Fibroblast of upper back skin (primary cell): ENCODE results near the gene CDH12.
"Not testable (repeated sequence)": the region's sequence is repeated elsewhere in the genome, so short reads cannot be mapped to it uniquely, and the experiment has no call there.

Experiments
- DNase-seq: peaks from one replicate; pipeline ENCODE4 v3.0.0-alpha.2; 2013

CDH12 gene

DNA sequence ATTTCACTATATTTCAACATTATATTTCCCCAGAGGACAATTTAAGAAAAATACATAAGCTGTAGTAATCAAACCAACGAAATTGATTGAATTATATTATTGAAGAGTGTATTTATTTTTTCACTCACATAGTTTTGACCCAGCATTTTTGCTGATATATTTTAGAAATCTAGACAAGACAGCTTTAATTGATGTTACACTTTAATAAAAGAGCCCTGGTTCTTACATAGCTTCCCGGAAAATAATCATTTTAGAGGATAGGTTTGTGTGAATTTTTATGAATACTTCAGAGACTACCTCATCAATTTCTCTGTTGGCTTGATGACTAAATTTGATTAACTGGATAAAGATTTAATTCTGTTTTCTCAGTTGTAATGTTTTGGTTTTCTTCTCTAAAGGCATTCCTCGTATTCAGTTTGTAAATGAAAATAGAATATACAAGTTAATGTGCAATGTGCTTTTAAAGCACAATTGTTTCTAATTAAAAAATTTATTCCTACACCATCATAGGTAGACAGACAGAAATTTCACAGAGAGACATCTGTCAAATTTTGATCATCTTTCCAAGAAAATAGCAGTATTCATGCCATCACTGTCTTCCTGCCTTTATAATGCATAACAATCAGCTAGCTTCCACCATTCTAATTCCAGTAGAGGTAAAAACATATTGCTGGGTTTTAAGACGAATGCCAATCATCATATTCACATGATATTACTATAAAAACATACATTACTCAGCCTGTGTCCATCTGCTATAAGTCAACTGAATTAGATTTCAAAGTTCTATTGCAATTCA lies 441.4 kb downstream of the CDH12 start:
- DNase-seq: no peak

DNA sequence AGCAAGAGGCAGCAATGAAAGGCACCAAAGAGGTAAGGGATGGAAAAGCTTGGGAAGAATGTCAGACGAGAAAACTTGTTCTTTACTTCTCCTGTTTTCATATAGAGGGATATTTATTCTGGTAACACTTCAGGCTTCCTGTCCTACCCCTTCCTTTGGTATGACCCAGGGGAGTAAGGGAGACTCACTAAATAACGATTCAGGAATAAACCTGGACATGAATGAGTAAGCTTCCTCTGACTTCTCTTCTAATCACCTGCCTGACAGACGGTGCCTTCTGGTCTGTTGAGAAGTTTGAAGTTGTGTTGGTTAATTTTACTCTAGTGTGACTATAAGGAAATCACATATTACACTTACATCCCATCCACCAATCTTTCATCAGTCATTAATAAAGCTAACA lies 461.2 kb downstream of the CDH12 start:
- DNase-seq: no peak

DNA sequence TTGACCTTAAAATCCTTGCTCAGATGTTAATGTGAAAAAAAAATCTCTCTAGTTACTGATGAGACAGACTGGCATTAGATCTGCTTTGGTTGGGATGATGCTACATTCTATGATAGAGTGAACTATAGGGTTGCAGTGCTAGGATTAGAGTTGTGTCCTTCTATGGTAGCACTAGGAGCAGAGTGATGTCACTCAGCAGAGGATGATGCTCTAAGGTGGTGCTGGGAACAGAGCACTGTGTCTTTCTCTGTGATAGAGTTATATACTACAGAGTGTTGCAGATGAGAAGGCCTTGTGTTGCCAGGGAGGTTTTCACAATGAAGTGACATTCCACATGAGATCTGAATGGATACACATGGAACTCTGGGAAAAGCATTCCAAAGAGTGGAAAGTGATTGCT lies 462.3 kb downstream of the CDH12 start:
- no peak for DNase-seq

DNA sequence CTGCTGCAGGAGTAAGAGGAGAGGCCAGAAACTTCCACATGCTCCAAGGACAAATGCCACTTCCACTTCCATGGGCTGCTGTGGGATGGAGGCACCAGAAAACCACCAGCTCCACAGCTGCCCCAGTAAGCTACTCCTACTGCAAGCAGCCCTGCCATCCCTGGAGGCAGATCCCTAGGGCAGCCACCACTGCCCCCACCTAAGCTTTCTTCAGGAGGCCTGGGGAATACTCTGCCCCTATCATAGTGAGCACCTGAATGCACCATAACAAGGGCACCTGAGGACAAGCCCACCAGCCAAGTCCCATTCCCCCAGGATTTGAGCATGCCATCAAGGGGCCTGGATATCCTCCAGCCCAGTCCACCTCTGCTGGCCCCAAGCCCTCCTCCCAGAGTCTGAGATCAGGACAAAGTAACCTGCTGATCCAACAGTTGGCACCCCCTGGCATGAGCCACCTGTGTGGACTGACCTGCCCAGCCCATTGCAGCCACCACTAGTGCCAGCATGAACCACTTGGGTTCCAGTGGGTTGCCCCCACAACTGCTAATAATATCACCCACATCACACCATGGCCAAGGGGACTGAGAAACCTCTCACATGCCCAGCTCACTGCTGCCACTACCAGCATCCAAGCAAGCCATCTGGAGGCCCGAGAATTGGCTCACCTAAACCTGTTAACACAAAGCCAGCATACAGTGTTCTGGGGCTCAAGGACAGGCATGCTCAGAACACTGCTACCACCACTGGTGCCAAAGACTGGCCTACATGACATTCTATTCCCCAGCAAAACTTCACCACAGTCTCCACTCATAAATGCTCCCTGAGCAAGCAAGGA lies 480.1 kb downstream of the CDH12 start:
- no peak for DNase-seq

DNA sequence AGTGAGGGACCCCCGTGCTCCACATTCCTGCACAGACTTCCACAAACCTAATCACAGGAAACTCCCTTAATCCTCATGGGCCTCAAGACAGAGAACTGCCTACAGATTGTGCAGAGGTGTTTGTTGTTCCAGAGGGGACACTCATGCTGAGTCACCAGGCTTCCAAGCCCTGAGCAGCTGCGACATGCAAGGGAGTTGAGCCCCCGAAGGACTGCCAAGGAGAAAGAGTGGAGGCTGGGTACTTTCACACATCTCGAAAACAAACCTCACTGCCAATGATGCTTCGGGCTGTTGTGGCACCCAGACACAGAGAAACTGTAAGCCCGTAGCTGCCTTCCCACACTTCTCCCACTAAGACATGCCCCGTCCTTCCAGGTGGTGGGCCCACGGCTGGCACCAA lies 480.8 kb downstream of the CDH12 start:
- DNase-seq: peak; percentile 51

DNA sequence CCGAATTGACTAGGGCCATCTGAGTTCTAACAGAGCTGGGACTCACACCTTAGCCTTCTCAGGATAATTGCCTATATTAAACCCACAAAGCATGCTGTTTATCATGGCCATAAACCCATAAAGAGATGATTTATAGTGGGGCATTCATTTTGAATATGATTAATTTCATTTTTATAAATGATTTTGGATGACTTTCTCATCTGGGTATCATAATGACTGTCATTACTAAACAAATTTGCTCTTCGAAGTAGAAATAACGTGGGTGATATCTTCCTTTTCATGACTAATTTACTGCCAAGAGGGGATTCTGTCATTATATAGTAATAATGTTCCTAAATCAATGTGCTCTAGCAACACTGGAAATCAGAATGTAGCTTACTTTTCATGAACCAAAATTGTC lies 498.2 kb downstream of the CDH12 start:
- DNase-seq: no peak

DNA sequence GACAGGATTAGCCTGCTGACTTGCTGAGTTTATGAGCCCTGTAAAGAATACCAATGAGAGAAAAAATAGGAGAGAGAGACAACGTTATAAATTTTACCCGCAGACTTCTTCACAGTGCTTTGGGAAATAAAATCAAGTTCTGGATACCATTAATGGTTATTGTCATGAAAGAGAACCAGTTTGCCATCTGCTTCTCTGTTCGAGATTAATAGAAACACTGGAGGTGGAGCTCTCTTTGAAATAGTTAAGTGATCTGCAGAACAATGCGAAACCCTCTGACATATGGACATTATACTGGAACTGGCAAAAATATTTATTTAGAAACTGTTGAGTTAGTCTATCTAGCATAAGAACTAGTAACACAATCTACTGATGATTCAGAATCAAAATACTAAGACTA lies 500.7 kb downstream of the CDH12 start:
- no peak for DNase-seq

DNA sequence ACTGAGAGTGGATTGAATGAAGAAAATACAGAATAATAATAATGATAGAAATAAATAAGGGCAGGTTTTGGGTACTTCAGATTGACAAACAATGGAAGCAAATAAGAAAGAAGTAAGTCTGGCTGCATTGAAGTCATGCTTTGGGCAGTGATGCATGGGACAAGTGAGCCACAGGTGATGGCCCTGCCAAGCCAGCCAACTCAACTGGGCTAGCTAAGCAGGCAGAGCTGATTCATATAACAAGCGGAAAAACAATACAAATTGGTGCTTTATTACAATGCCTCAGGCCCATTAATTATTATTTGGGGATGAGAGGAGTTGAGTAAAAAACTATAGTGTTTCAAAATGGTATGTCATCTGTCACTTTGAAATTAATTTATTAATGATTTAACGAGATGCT lies 502.0 kb downstream of the CDH12 start:
- DNase-seq: no peak

DNA sequence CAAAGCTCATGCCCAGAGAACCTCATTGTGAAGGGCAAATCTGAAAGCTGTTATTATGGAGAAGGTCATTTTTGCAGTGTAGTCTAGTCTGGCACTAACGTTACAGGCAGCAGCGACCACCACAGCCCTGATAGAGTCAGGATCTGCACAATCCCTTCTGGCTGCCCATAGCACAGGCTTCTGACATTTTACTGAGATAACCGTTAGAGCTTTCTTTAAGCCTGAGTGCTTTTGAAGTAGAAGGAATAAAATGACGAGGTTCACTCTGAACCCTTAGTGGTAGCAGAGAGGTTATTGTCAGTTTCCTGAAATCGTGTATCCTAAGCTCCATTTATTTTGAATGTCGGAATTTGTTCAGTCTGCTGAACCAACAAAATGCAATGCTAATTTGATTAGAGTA lies 505.1 kb downstream of the CDH12 start:
- DNase-seq: no peak

DNA sequence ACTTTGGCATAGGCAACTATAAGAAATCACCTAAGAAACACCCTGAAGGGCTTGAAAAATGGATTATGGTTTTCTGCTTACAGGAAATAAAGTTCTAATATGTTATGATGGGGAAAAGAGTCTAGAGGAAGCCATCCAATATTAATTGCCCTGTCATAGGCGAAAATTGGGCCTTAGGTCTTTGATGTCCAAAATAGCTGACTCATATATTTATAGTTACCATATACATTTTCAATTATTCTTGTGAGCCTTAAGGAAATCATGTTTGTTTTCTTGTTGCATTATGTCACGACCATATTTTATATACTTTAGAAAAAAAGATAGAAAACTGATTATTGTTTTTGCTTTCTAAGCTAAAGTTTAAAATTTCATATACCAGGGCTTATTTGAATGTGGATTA lies 509.1 kb downstream of the CDH12 start:
- no peak for DNase-seq

DNA sequence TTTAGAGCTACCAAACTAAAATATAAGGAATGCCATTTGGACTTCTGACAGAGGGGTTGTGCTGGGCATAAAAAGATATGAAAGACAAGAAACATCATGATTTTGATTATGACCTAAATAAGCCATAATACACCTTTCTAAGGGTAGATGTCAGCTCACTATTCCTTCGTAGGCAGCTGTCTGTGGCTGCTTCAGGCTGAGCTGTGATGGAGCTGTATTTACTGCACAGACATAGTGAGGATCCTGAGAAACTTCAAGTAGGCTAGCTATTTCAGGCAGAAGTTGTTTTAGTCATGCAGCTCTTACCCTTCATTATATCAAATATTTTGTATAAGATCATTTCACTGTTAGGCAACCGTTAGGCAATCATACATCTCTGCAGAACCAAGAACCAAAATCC lies 511.7 kb downstream of the CDH12 start:
- no peak for DNase-seq

DNA sequence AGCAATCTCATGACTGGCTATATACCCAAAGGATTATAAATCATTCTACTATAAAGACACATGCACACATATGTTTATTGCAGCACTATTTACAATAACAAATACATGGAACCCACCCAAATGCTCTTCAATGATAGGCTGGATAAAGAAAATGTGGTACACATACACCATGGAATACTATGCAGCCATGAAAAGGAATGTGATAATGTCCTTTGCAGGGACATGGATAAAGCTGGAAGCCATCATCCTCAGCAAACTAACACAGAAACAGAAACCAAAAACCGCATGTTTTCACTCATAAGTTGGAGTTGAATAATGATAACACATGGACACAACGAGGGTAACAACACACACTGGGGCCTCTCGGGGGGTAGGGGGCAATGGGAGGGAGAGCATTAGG lies 520.2 kb downstream of the CDH12 start:
- DNase-seq: not testable (repeated sequence)

DNA sequence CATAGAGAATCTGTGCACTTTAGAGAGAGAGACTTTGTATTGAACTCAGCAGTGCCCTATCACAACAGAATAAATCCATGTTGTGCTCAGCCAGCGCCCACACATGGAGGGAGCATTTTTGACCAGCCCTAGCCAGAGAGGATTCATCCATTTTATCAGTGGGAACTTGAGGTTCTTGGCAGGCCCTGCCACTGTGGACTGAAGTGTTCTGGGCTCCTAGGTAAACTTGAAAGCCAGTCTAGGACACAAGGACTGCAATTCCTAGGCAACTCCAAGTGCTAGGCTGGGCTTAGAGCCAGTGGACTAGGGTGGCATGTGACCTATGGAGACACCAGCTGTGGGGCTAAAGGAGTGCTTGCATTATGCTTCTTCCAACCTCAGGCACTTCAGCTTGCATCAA lies 523.5 kb downstream of the CDH12 start:
- DNase-seq: no peak

DNA sequence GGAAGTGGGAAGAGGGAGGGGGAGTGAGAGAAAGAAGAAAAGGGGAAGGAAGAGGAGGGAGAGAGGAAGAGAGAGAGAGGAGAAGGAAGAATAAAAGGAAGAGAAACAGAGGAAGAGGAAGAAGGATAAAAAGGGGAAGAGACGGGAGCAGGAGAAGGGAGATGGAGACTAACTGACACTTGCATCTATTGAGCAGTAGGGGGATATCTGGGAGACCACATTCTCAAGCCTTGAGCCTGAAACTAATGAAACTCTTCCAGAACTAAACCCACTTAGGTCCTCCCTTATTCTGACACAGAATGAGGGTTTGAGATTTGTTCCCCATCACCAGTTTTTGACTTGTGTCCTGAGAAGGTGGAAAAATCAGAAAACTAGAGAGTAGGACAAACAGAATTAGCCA lies 533.3 kb downstream of the CDH12 start:
- DNase-seq: no peak

DNA sequence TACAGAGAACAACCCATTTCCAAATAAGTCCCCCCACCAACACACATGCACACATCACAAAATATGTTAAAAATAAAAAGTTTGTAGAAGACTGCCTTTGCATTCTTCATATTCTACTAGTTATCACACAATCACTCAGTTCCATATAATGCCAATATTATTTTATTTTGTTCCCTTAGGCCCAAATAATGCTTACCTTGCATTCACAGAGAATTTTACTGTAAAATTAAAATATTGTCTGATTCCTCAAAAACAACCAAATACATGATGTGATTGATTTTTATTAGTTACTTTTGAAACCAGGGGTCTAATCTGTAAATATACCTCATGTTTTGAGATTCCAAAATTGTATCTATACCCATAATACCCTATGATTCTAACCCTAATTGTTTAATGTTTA lies 536.9 kb downstream of the CDH12 start:
- no peak for DNase-seq

DNA sequence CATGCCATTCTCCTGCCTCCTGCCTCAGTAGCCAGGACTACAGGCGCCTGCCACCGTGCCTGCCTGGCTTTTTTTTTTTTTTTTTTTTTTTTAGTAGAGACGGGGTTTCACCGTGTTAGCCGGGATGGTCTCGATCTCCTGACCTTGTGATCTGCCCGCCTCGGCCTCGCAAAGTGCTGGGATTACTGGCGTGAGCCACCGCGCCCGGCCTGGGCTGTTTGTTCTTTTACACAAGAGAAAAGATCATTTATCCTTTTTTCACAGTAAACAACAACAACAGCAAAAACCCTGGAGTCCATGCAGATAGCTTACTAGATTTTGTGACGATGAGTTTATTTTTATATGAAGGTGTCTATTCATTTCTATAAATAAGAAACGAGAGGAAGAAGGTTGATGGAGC lies 538.1 kb downstream of the CDH12 start:
- DNase-seq: not testable (repeated sequence)

DNA sequence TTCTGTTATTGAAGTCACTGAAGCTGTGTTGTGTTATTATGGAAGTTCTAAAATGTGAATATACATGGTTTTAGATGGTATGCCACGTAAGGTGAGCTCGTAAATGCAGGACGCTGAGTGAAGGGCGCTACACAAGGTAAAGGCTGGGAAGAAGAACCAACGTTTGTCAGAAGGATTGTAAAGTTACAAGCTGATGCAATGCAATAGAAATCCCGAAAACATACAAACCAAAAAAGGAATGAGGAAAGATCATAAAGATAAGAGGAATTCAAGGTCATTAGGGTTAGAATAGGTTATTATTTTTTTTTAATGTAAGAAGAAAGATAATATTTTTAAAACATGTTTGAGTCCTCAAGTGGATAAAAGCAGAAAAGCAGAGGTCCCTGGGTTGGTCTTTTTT lies 538.6 kb downstream of the CDH12 start:
- no peak for DNase-seq

DNA sequence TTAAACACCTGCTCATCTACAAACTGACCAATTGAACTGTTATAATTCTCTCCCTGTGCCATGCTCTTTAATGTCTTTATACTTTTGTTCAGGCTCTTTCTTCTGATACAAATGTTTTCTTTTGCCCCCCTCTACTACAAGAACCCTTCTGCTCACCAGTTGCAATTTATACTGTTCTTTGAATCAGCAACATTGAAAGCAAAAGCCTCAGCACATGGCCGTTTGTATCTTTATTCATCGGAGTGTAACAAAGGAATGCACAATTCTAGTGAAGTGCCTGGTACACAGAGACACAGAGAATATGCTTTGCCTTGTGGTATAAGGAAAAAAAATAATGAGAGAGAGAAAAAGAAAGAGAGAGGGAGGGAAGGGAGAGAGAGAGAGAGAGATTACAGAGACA lies 547.1 kb downstream of the CDH12 start:
- no peak for DNase-seq

DNA sequence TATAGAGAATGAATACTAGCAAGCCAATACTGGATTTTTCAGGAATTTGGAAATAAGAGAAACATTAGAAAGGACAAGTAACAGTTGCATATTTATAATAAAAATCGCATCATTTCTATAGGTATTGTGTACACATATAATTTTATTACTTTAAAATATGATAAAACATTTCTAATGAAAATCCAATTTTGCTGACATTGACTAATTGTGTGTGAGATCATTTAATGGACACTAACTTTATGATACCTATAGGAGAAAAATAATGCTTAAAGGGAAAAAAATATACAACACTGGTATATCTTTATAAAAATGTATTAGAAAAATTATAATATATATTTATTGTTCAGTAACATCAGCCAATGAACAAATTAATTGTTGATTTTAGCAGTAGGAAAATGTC lies 557.3 kb downstream of the CDH12 start:
- DNase-seq: no peak

DNA sequence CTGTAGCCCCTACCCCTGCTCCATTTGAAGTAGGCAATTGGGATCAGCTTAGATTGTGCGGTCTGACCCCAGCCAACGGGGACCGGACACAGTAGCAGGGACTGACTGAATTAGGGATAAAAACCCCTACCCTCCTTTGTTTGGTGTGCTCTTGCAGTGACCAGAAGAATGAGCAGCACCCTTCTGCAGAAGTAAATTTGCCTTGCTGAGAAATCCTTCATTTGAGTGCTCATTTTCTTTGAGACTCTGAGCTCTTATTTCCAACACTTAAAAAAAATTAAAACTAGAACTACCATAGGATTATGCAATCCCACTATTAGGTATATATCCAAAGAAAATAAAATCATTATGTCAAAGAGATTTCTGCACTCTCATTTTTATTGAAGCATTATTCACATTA lies 560.0 kb downstream of the CDH12 start:
- DNase-seq: no peak

DNA sequence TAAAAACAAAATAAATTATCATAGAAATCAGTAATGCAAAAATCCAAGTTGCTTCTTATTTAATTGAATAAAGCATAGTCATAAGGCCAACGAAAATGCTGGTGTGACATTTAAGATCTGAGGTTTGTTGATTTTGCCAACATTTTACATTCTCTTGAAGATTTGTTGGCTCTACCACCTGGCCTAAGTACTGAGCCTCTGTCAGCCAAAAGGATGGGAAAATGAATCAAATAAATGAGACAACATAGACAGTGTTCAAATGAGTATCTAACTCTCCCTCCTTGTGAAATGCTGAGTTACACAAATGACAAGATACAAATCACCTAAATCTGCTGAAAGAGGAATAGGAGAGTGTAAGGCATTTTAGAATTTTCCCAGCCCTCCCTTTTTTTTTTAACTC lies 575.0 kb downstream of the CDH12 start:
- DNase-seq: no peak

DNA sequence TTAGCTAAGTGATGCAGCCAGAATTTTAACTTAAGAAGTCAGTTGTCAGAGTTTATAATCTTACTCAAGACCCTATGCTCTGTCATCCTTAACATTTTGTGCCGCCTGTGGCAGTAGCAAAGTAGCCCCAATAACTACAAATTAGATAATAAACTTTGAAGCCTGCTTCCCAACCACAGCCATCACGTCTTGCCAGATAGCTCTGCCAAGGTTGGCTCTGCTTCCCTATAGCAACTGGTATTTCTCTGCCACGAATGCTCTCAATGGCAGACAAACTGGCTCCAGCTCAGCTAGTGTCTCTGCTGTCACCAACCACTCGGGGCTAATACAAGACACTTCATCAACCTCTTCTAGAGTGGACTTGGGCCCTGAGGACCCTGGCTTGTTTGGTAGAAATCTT lies 576.1 kb downstream of the CDH12 start:
- DNase-seq: no peak

DNA sequence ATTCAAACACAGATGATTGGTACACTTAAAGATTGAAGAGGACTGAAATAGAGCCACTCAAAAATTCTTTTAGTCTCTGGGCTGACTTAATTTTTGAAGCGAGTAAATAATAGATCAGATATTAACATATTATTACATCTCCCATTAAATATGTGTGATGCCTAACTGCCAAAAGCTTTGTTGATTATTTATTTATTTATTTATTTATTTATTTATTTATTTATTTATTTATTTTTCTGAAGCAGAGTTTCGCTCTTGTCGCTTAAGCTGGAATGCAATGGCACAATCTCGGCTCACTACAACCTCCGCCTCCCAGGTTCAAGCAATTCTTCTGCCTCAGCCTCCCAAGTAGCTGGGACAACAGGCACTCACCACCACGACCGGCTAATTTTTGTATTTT lies 587.3 kb downstream of the CDH12 start:
- not testable (repeated sequence) for DNase-seq

DNA sequence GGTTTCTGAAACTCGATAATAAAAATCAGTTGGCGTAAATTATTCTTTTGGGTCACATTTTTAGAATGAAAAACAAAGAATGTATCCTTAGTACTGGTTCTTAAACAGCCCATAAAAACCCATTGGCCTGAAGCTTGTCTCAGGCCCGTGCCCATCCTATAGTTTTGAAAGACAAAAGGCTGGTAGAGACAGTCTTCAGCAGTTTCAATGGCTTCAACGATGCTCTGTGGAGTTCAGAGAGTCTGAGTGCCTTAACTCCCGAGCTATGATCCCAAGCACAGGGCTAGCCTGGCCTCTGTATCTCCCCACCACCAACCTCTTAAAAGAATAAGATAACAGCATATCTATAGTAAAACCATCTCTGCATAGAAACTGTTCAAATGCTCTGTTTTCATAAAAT lies 595.0 kb downstream of the CDH12 start:
- no peak for DNase-seq

DNA sequence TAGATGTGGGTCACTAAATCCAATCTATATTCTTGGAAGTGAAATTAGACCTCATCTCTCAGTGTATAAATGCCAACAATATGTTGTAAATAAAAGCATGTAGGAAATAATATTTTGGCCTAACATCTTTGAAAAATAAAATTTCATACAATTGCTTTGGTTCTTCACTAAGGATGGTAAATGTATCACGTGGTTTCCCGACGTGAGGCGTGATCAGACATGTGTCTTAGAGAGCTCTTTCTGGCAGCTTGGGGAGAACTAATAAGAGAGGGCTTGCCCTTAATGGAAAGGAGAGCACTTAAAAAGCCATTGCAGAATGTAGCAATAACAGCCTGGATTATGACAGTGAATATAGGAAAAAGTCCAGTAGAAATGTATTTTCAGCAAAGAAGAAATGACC lies 602.6 kb downstream of the CDH12 start:
- no peak for DNase-seq
